NCI-H146 treated with DMSO at 0.1 percent for 48 hours (cell line): Measurements from ENCODE around the gene LAIR2.

Source experiments
- DNase-seq: peaks from one replicate; lab custom pipeline; 2025; ENCODE audit not compliant: unreplicated experiment; lab: John Stamatoyannopoulos, UW

LAIR2 gene

DNA sequence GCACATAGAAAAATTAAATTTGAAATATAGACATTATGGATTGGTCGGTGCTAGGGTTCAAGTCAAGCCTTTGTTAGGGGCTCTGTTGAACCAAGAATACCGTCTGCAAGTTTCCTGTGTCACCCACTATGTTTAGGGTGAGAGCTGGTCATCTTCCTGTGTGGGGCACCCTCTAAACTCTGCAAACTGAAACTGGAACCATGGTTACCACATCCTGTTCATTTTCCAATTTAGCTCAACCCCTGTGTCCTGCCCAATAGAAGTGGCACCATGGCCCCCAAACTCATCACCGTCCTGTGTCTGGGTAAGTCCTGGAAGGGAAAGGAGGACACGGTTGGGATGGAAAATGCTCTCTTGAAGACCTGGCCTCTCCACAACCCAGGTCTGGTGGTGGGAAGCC lies 29.9 kb downstream of the LAIR2 start:
- DNase-seq, result no peak

DNA sequence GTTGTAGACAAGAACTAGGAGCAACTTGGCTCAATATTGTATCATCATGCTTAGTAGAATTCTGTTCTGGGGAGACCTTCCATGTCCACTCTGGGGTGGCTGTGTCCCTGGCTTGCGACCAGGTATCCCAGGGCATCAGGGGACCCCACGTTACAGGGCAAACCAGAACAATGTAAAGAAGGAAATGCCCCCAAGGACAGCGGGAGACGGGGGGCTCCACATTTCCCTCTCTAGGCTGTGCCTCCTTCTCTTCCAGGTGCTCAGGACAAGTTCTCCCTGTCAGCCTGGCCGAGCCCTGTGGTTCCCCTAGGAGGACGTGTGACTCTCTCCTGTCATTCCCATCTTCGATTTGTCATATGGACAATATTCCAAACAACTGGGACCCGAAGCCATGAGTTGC lies 30.8 kb downstream of the LAIR2 start:
- DNase-seq, result no peak

DNA sequence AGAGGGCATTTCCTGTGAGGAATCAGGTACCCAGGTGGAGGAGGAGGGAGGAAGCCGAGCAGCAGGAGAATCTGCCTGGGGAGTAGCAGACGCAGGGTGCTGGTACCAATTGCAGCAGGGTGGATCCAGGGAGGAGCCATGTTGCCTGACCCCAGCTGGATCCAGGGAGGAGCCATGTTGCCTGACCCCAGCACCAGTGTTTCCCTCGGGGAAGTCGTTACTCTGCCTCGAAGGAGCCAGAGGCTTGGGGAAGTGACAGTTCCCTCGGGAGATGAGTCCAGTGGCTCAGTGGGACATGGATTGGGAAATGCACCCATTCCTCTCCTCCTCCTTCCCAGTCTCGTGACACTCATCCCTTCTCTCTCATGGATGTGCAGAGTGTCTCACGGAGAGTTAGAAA lies 31.5 kb downstream of the LAIR2 start:
- DNase-seq, result no peak

DNA sequence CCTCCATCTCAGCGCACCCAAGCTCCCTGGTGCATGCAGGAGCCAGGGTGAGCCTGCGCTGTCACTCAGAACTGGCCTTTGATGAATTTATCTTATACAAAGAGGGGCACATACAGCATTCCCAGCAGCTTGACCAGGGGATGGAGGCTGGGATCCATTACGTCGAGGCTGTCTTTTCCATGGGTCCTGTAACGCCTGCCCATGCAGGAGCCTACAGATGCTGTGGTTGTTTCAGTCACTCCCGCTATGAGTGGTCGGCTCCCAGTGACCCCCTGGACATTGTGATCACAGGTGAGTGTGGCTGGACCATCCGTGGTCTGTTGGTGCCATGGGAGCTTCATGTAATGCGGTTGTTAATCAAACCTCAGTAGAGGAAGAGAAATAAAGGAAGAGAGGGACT lies 33.0 kb downstream of the LAIR2 start:
- DNase-seq, result no peak

DNA sequence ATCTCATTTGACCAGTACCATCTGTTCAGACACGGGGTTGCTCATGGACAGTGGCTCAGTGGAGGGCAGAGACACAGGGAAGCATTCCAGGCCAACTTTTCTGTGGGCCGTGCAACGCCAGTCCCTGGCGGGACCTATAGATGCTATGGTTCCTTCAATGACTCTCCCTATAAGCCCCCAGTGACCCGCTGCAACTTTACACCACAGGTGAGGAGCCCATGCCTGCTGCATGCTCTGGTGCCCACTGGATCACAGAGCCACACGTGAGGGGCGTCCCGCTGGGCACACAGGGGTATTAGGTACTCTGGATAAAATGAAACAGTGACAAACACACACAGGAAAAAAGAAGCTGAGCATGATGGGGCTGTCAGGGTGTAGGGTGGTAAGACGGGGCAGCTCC lies 34.3 kb downstream of the LAIR2 start:
- DNase-seq, result no peak

DNA sequence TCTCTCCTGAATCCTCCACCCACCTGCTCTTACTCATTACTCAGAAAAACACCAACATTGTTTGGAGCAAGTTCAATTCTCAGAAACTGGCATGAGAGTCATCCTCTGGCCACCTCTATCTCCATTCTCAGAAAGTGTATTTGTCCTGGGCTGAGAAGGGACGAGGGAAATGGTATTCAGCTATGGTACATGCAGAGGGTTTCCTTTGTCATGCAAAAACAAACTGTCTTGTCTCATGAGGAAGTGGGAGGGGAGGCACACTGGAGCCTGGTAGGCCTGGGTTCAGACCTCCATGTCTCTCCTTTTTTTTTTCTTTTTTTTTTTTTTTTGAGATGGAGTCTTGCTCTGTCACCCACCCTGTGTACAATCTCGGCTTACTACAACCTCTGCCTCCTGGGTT lies 39.1 kb downstream of the LAIR2 start:
- DNase-seq, result no peak

DNA sequence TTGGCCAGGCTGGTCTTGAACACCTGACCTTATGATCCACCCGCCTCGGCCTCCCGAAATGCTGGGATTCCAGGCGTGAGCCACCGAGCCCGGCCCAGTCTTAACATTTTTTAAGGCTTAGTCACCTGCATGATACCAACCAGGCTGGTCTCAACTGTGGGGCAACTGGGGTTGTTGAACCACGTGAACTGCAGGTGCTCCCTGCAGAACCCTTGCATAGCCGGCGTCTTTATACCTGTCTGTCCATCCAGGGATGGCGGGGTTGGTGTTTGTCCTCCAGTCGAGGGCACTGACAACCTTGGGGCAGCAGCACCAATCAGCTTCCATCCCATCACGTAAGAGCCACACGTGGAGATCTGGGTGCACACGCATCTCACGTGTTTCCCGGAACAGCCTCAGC lies 46.2 kb downstream of the LAIR2 start:
- no peak for DNase-seq

DNA sequence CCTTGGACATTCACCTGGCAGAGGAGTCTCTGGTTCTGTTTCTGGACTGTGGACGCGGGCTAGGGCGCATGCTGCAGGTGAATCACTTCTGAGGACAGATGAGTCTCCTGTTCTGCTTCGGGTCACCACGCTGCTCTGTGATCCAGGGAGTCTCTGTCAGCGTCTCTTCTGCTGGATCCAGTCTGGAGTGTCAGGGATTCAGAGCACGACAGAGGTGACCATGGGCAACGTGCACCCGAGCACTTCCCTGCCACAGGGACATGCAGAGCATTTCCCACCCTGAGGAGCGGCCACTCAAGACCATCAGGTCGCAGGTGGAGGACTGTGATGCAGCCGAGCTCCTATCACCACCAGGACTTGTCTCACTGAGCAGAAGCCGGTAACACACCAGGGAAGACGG lies 46.6 kb downstream of the LAIR2 start:
- no peak for DNase-seq

DNA sequence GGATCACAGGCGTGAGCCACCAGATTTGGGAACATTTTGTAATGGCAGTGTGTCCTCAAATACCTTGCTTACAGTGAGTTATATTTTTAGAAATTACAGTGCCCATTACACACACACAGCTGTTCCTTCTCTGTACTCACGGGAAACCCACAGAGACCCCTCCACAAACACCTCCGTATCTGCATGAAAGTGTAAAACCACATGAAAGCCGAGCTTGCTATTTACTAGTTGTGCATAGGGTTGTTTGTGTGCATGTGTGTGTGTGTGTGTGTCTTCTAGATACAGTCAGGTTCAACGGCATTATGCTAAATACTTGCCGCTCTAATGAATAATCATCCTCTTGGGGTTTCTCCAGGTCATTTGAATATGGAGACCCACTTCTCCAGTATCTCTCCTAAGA lies 48.7 kb downstream of the LAIR2 start:
- no peak for DNase-seq

DNA sequence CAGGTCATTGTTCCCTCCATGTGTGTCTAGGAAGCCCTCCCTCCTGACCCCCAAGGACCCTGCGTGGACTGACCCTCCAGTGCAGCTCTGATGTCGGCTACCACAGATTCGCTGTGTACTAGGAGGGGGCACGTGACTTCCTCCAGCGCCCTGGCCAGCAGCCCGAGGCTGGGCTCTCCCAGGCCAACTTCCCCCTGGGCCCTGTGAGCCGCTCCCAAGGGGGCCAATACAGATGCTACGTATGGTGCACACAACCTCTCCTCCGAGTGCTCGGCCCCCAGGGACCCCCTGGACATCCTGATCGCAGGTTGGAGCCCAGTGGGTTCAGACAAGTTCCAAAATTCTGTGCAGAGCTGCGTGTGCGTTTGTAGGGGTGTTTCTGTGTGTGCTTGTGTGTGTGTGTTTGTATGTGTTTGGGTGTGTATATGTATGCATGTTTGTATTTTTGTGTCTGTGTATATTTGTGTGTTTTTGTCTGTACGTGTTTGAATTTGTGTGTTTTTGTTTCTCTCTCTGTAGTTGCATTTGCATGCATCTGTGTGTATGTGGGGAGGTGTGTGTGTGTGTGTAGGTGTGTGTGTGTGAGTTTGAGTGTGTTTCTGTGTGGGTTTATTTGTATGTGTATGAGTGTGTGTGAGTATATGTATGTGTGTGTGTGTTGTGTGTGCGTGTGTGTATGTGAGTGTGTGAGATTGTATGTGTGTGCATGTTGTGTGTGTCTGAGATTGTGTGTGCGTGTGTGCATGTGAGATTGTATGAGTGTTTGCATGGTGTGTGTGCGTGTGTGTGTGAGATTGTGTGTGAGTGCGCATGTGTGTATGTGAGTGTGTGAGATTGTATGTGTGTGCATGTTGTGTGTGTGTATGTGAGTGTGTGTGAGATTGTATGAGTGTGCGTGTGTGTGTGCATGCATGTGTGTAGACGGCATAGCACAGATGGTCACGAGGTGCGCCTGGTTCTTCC lies 49.6 kb downstream of the LAIR2 start:
- DNase-seq, result no peak

DNA sequence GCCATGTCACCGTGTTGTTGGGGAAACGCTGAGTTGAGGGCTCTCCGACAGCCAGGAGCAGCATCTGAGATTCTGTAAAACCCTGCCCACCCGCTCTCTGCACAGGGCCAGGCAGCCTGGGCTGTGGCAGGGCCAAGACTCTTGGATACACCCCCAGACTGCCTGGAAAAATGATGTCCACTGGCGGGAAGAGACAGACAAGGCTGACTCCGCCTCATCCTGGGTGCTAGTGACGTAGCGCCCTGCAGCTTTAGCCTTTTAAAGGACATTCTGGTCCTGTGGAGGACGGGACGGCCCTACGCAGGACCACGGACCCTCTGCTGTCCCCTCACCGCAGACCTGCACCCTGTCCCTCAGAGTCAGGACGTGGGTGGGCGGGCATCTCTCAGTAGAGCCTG lies 50.3 kb downstream of the LAIR2 start:
- DNase-seq, result no peak

DNA sequence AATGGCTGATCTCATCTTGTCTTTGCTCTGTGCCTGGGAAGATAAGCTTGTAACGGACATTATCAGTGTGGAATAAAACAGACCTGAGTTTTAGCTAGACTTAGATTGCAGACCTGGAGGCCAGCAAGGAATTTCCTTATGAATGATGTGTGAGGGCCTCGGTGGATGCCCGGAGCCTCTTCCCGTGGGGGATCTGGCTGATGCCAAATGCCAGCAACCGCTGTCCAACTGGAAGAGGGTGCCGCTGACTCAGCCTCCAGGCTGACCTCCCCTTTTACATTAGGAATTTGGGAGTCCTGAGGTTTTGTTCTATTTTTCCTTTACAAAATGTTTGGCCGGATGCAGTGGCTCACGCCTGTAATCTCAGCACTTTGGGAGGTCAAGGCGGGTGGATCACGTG lies 51.4 kb downstream of the LAIR2 start:
- DNase-seq, result no peak

DNA sequence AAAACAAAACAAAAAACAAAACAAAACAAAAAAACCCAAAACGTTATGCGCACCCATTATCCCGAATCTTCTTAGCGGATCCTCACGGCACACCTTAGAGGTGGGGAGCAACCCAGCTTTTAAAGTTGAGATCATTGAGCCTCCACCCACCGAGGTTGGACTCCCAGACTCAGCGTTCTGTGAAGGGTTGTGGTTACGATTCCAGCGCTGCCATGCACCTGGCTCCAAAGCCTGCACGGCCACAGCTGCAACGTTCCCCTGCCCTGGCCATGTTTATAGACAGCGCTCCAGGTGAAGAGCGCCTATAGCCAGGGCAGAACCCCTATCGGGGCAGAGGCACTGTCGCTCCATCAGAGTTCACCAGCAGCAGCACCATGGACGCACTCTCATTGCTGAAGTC lies 52.3 kb downstream of the LAIR2 start:
- DNase-seq, result no peak

DNA sequence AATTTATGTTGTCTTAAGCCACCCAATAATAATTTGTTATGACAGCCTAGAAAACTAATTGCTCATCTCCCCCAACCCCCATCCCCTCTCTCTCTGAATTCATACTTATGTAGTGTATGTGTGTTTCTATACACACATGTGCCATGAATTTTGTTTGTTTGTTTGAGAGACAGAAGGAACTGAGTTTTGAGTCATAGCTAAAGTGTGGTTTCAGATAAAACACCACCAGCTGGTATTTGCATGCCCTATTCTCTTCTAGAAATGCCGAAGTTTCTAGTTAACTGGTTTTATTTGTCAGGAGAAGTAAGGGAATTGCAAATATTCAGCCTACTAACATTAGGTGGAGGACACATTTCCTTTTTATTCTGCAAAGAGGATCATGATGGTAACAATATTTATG lies 53.6 kb downstream of the LAIR2 start:
- DNase-seq, result no peak

DNA sequence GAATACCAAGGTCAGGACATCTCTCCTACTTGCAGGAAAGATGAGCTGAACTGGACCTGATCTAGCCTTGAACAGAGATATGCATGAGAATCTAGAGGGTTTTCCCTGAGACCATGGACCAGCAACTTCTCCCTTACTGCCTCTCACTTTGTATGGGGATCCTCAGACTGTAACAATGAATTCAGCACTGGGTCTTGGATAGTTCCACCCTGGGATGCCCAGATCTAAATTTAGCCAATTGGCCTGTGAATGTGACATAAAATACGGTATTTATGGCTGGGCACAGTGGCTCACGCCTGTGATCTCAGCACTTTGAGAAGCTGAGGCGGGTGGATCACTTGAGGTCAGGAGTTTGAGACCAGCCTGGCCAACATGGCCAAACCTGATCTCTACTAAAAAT lies 55.7 kb downstream of the LAIR2 start:
- no peak for DNase-seq
